ENCODE data around the gene GSG1L. TPM values are rescaled to one million over a fixed set of nuclear protein-coding genes. Genes with fewer than 3 reads are reported as not detected.

Gene GSG1L
- not detected for total RNA-seq
- 0.07 TPM for polyA plus RNA-seq
- long read RNA-seq, donor 1 = 0 reads
- long read RNA-seq, donor 2 = 0 reads
- long read RNA-seq, donor 3 = 0 reads
- long read RNA-seq, donor 4 = 0 reads
- long read RNA-seq, donor 5 = 0 reads
- long read RNA-seq, donor 6 = 0 reads
- long read RNA-seq, donor 7 = 0 reads
- long read RNA-seq, donor 8 = 0 reads
- long read RNA-seq, donor 9 = 0 reads
- long read RNA-seq, donor 10 = 0 reads

DNA sequence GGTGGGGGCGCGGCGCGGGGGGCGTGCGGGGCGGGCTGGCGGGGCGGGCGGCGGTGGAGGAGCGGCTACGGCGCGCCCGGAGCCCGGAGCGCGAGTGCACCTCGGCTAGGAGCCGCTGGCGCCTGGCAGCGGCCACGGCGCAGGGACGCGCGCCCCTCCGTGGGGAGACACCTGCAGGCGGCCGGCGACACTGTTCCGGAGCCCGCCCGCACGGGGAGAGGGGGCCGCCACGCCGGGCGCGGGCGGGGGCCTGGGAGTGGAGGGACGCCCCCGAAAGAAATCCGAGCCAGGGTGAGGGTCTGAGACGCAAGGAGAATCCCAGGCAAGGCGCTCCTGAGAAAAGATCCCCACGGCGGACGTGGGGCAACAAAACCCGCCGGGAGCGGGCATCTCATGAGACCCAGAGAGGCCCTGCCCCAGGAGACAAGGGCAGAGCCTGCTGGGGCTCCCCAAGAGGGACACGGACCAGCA, at the start of gene GSG1L:
TSS of gene GSG1L (minus strand) at position 124 of the 471 bp plus-strand sequence. CDS start 290 bp downstream, outside the sequence.
- H3K27me3 ChIP-seq (ENCODE audit: control insufficient read depth in 2 of 2, insufficient read depth in 1 of 2, low read length in 1 of 2) = peaks cover 44 to 74% of the 10 kb centered on the region in 2 donors
- no peak for DNase-seq (ENCODE audit: low read depth in 6 of 9, low spot score in 9 of 9)
- H3K4me3 ChIP-seq (ENCODE audit: low read length in 2 of 2) = peak within 1 kb of the TSS in 1 of 2 donors; percentile 36
- H3K27ac ChIP-seq (ENCODE audit: low read depth in 1 of 2, low read length in 1 of 2) = no peak within 1 kb of the TSS
- no peaks in the 10 kb centered on the region for H3K9me3 ChIP-seq (ENCODE audit: control insufficient read depth in 2 of 2, insufficient read depth in 1 of 2, low read length in 1 of 2)
- H3K36me3 ChIP-seq (ENCODE audit: control insufficient read depth in 2 of 2, insufficient read depth in 2 of 2, low read length in 1 of 2) = no peaks in the 10 kb centered on the region
- H3K4me1 ChIP-seq (ENCODE audit: control insufficient read depth in 2 of 2, insufficient read depth in 2 of 2, low read length in 2 of 2) = peaks cover 0 to 3% of the 10 kb centered on the region in 2 donors
- WGBS = 2% methylated on average over 54 of the region's 54 CpGs

DNA sequence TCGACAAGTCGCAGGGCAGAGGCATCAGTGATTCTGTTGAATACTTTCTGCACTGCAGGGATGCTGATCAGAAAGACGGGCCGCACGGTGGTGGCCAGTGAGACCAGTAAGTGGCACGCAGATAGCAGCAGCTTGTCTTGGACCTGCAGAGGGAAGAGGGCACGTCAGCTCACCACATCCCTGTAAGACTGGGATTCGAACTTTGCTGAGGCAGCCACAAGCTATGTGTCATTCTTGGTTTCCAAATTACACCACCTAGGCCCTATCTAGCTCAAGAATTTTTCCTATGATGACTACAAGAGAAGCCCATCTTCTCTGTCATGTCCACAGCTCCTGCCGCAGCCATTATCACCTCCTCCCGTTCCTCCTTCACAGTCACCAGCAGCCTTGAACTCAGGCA, 49.4 kb upstream of the GSG1L start:
- Histone ChIP-seq H3K27ac (ENCODE audit: low read depth in 1 of 2, low read length in 1 of 2) (no peak overlapping the region), H3K9me3 (ENCODE audit: control insufficient read depth in 2 of 2, insufficient read depth in 1 of 2, low read length in 1 of 2) (no peaks in the 10 kb centered on the region), H3K4me3 (ENCODE audit: low read length in 2 of 2) (no peak overlapping the region), H3K36me3 (ENCODE audit: control insufficient read depth in 2 of 2, insufficient read depth in 2 of 2, low read length in 1 of 2) (peaks cover 63 to 72% of the 10 kb centered on the region in 2 donors), H3K27me3 (ENCODE audit: control insufficient read depth in 2 of 2, insufficient read depth in 1 of 2, low read length in 1 of 2) (no peaks in the 10 kb centered on the region), H3K4me1 (ENCODE audit: control insufficient read depth in 2 of 2, insufficient read depth in 2 of 2, low read length in 2 of 2) (no peaks in the 10 kb centered on the region)
- no peak for DNase-seq (ENCODE audit: low read depth in 6 of 9, low spot score in 9 of 9)
- WGBS = 97% methylated on average over 10 of the region's 10 CpGs

DNA sequence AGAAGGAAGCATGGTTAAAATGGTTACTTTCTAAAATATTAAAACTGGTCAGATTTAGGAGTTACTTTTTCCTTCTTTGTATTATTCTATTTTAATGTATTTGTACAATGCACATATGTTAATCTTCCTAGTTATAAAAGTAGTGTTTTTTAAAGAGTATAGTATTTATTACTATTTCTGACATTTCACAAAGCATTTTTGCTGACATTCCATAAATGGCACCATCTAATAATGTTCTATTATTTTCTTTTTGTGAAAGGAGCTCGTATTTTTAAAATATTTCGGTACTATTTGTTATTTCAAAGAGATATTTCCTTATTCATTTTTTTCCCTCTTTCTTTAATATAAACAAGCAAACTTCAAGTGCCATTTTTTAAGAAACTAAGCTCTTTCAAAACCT, 47.5 kb upstream of the GSG1L start:
- DNase-seq (ENCODE audit: low read depth in 6 of 9, low spot score in 9 of 9) = no peak
- WGBS = 98% methylated on average over 2 of the region's 2 CpGs
- H3K9me3 ChIP-seq (ENCODE audit: control insufficient read depth in 2 of 2, insufficient read depth in 1 of 2, low read length in 1 of 2) = no peaks in the 10 kb centered on the region
- no peaks in the 10 kb centered on the region for H3K4me1 ChIP-seq (ENCODE audit: control insufficient read depth in 2 of 2, insufficient read depth in 2 of 2, low read length in 2 of 2)
- no peak overlapping the region for H3K27ac ChIP-seq (ENCODE audit: low read depth in 1 of 2, low read length in 1 of 2)
- H3K36me3 ChIP-seq (ENCODE audit: control insufficient read depth in 2 of 2, insufficient read depth in 2 of 2, low read length in 1 of 2) = peaks cover 70 to 78% of the 10 kb centered on the region in 2 donors
- H3K4me3 ChIP-seq (ENCODE audit: low read length in 2 of 2) = no peak overlapping the region
- H3K27me3 ChIP-seq (ENCODE audit: control insufficient read depth in 2 of 2, insufficient read depth in 1 of 2, low read length in 1 of 2) = no peaks in the 10 kb centered on the region

DNA sequence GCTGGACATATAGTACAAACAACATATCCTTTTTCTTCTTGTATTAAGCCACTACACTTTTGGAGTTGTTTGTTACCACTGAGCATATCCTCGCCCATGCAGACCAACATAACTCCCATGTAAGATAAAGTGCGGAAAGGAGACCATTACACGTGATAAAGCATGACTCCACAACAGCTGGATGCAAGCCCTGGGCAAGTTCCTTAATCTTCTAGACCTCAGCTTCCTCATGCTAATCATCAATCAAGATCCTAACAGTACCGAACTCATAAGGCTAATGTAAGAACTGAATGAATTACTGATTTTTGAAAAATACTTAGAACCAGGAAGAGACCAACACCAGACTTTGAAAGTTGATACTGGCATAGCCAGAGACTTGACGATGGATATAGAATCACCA, 47.0 kb upstream of the GSG1L start:
- peaks cover 70 to 78% of the 10 kb centered on the region in 2 donors for H3K36me3 ChIP-seq (ENCODE audit: control insufficient read depth in 2 of 2, insufficient read depth in 2 of 2, low read length in 1 of 2)
- H3K4me3 ChIP-seq (ENCODE audit: low read length in 2 of 2) = no peak overlapping the region
- H3K9me3 ChIP-seq (ENCODE audit: control insufficient read depth in 2 of 2, insufficient read depth in 1 of 2, low read length in 1 of 2) = no peaks in the 10 kb centered on the region
- H3K27me3 ChIP-seq (ENCODE audit: control insufficient read depth in 2 of 2, insufficient read depth in 1 of 2, low read length in 1 of 2) = no peaks in the 10 kb centered on the region
- 89% methylated on average over 5 of the region's 5 CpGs for WGBS
- no peak for DNase-seq (ENCODE audit: low read depth in 6 of 9, low spot score in 9 of 9)
- H3K4me1 ChIP-seq (ENCODE audit: control insufficient read depth in 2 of 2, insufficient read depth in 2 of 2, low read length in 2 of 2) = no peaks in the 10 kb centered on the region
- H3K27ac ChIP-seq (ENCODE audit: low read depth in 1 of 2, low read length in 1 of 2) = no peak overlapping the region

DNA sequence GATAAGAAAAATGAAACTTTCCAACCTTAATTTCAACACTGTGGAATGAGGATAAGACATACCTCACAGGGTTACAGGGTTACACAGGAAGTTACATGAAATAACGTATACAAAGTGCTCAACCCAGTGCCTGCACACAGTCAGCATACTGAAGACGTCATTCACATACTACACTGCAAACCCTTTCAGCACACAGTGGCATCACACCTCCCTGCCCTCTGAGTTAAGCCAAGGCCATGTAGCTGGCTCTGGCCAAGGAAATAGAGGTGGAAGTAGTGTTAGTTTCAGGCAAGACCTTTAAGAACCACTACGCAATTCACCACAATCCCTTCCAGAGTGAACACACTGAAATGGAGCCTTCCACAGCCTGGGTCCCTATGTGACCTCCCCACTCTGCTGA, 46.6 kb upstream of the GSG1L start:
- no peaks in the 10 kb centered on the region for H3K4me1 ChIP-seq (ENCODE audit: control insufficient read depth in 2 of 2, insufficient read depth in 2 of 2, low read length in 2 of 2)
- H3K36me3 ChIP-seq (ENCODE audit: control insufficient read depth in 2 of 2, insufficient read depth in 2 of 2, low read length in 1 of 2) = peaks cover 73 to 79% of the 10 kb centered on the region in 2 donors
- H3K9me3 ChIP-seq (ENCODE audit: control insufficient read depth in 2 of 2, insufficient read depth in 1 of 2, low read length in 1 of 2) = no peaks in the 10 kb centered on the region
- 90% methylated on average over 3 of the region's 3 CpGs for WGBS
- DNase-seq (ENCODE audit: low read depth in 6 of 9, low spot score in 9 of 9) = no peak
- H3K4me3 ChIP-seq (ENCODE audit: low read length in 2 of 2) = no peak overlapping the region
- H3K27ac ChIP-seq (ENCODE audit: low read depth in 1 of 2, low read length in 1 of 2) = no peak overlapping the region
- no peaks in the 10 kb centered on the region for H3K27me3 ChIP-seq (ENCODE audit: control insufficient read depth in 2 of 2, insufficient read depth in 1 of 2, low read length in 1 of 2)

DNA sequence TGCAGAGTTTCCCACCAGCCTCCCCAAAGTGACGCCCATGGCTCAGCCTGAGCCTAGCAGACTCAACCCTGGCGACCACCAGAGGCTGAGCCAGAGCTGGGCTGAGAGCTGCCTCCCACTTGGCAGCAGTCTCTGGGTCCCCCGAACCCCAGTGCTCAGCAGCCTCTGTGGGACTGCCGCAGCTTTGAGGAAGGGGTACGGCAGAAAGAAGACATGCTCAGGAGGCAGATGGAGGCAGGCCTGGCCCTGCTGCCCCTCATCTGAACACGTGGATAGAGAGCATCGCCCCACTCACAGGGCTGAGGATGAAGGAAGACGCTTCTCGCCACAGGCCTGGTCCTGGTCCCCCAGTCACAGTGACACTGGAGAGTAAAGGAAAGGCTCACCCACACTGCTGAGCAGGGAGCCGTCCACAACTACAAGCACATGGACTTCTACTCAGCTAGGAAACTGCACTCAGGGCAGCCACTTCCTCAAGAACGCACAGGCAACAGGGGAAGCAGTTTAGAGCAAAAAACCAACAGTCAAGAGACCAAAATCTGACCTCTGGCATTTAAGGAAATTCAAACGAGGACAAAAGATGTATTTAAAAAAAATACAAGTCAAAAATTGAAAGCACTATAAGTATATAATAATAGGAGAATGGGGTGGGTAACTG, 45.2 kb upstream of the GSG1L start:
- Histone ChIP-seq H3K27ac (ENCODE audit: low read depth in 1 of 2, low read length in 1 of 2) (no peak overlapping the region), H3K4me1 (ENCODE audit: control insufficient read depth in 2 of 2, insufficient read depth in 2 of 2, low read length in 2 of 2) (no peaks in the 10 kb centered on the region), H3K9me3 (ENCODE audit: control insufficient read depth in 2 of 2, insufficient read depth in 1 of 2, low read length in 1 of 2) (no peaks in the 10 kb centered on the region), H3K36me3 (ENCODE audit: control insufficient read depth in 2 of 2, insufficient read depth in 2 of 2, low read length in 1 of 2) (peaks cover 80 to 86% of the 10 kb centered on the region in 2 donors), H3K27me3 (ENCODE audit: control insufficient read depth in 2 of 2, insufficient read depth in 1 of 2, low read length in 1 of 2) (no peaks in the 10 kb centered on the region), H3K4me3 (ENCODE audit: low read length in 2 of 2) (no peak overlapping the region)
- no peak for DNase-seq (ENCODE audit: low read depth in 6 of 9, low spot score in 9 of 9)
- WGBS = 91% methylated on average over 12 of the region's 12 CpGs

DNA sequence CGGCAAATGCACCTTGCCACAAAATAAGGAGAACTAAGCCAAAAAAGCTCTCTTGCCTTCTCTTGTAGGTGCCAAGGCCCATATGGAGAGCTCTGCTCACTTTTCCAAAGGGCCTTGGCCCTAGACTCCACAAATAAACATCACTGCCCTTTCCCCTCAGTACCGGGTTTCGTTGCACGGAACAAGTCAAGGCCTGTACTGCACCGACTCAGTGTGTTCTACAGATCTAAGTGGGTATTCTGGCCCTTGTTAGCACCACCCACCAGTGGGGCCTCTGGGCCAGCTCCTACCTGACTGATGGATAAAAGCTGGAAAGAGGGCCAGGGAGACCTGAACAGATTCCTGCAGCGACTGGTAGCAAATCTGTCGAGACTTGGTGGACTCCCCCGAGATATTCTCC, 43.7 kb upstream of the GSG1L start:
- H3K36me3 ChIP-seq (ENCODE audit: control insufficient read depth in 2 of 2, insufficient read depth in 2 of 2, low read length in 1 of 2) = peaks cover 83 to 89% of the 10 kb centered on the region in 2 donors

DNA sequence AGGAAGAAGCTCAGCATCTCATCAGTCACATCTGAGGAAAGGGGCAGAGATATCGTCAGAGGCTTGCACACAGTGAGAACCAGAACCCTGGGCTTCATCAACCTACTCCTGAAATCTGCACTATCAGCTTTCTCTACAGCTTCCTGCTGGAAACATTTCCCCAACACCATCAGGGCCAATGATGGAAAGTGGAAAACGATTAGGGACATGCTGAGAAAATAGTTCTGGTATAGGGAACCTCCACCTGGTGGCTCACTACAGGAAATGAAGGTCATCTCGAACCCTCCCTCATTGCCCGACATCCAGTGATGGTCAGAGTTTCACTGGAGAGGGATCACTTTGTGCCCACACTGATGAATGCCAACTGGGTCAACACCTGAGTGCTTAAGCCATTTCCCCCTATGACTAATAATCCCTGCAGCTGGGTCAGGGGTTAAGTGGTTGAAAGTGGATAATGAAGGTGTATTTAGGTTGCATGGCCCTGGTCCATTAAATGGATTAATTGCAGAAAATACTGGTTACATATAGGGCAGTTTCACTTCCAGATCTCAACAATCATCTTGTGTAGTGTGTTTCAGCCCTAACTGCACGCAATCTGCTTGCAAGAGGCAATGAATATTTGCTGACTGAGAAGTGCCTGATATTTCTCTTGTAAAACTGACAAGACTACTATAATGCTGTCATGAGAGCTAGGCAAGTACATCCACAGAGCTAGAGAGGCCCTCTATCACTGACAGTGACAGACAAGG, 43.1 kb upstream of the GSG1L start:
- Histone ChIP-seq H3K9me3 (ENCODE audit: control insufficient read depth in 2 of 2, insufficient read depth in 1 of 2, low read length in 1 of 2) (no peaks in the 10 kb centered on the region), H3K27ac (ENCODE audit: low read depth in 1 of 2, low read length in 1 of 2) (no peak overlapping the region), H3K4me3 (ENCODE audit: low read length in 2 of 2) (no peak overlapping the region), H3K36me3 (ENCODE audit: control insufficient read depth in 2 of 2, insufficient read depth in 2 of 2, low read length in 1 of 2) (peaks cover 83 to 89% of the 10 kb centered on the region in 2 donors), H3K4me1 (ENCODE audit: control insufficient read depth in 2 of 2, insufficient read depth in 2 of 2, low read length in 2 of 2) (no peaks in the 10 kb centered on the region), H3K27me3 (ENCODE audit: control insufficient read depth in 2 of 2, insufficient read depth in 1 of 2, low read length in 1 of 2) (no peaks in the 10 kb centered on the region)
- DNase-seq (ENCODE audit: low read depth in 6 of 9, low spot score in 9 of 9) = no peak
- 97% methylated on average over 5 of the region's 5 CpGs for WGBS

More for the DNA sequence above, 43.7 kb upstream of the GSG1L start:
- 93% methylated on average over 8 of the region's 8 CpGs for WGBS
- Histone ChIP-seq H3K27me3 (ENCODE audit: control insufficient read depth in 2 of 2, insufficient read depth in 1 of 2, low read length in 1 of 2) (no peaks in the 10 kb centered on the region), H3K4me1 (ENCODE audit: control insufficient read depth in 2 of 2, insufficient read depth in 2 of 2, low read length in 2 of 2) (no peaks in the 10 kb centered on the region), H3K4me3 (ENCODE audit: low read length in 2 of 2) (no peak overlapping the region), H3K9me3 (ENCODE audit: control insufficient read depth in 2 of 2, insufficient read depth in 1 of 2, low read length in 1 of 2) (no peaks in the 10 kb centered on the region), H3K27ac (ENCODE audit: low read depth in 1 of 2, low read length in 1 of 2) (no peak overlapping the region)
- no peak for DNase-seq (ENCODE audit: low read depth in 6 of 9, low spot score in 9 of 9)

DNA sequence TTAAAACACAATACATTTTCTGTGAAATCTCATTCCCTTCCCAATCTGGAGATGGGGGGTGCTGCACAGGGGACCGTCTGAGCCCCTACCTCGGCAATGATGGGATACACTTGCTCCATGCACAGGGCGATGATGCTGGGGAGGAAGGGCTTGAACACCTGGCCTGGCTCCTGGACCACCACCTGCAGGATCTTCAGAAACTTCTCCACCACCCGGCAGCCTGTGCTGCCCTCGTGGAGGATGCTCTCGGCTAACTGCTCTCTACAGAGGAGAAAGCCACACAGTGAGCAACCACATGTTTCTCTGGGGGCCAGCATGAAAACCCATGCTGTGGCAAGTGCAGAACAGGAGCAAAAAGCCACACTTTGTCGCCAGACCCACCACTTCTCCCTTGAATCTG, 42.4 kb upstream of the GSG1L start:
- Histone ChIP-seq H3K9me3 (ENCODE audit: control insufficient read depth in 2 of 2, insufficient read depth in 1 of 2, low read length in 1 of 2) (no peaks in the 10 kb centered on the region), H3K4me1 (ENCODE audit: control insufficient read depth in 2 of 2, insufficient read depth in 2 of 2, low read length in 2 of 2) (no peaks in the 10 kb centered on the region), H3K27ac (ENCODE audit: low read depth in 1 of 2, low read length in 1 of 2) (no peak overlapping the region), H3K4me3 (ENCODE audit: low read length in 2 of 2) (no peak overlapping the region), H3K36me3 (ENCODE audit: control insufficient read depth in 2 of 2, insufficient read depth in 2 of 2, low read length in 1 of 2) (peaks cover 85 to 92% of the 10 kb centered on the region in 2 donors), H3K27me3 (ENCODE audit: control insufficient read depth in 2 of 2, insufficient read depth in 1 of 2, low read length in 1 of 2) (no peaks in the 10 kb centered on the region)
- 97% methylated on average over 7 of the region's 7 CpGs for WGBS
- DNase-seq (ENCODE audit: low read depth in 6 of 9, low spot score in 9 of 9) = no peak

Data from thymus (tissue), 14 donors.